ENCODE measurements around the gene EFCAB7. TPM values are rescaled to one million over a fixed set of nuclear protein-coding genes. Genes with fewer than 3 reads are reported as not detected.
A peak's percentile ranks its signal among the peaks of the same experiment; 100 is the strongest.

EFCAB7 gene
- total and polyA plus RNA-seq, 2 of the 4 experiments (the other 2 are of a cell fraction): 2.3 TPM

GRCh38 chr1:63555480-63555879, 32.2 kb downstream of the EFCAB7 start:
- Histone ChIP-seq H3K27me3 (ENCODE audit: control insufficient read depth, insufficient read depth, low read length) (no peaks in the 10 kb centered on the region), H3K4ac (ENCODE audit: low read depth, low read length) (no peak overlapping the region), H3K9ac (ENCODE audit: low read depth, low read length) (no peak overlapping the region), H3K79me1 (ENCODE audit: low read depth in 1 of 2, low read length in 2 of 2) (no peaks in the 10 kb centered on the region), H2BK20ac (ENCODE audit: low read depth, low read length) (no peak overlapping the region), H4K91ac (ENCODE audit: insufficient read depth, low read depth, low read length) (no peak overlapping the region), H3K4me3 (ENCODE audit: insufficient read depth, low read depth, low read length) (no peak overlapping the region), H3K23ac (ENCODE audit: low read depth, low read length) (no peak overlapping the region), H2BK120ac (ENCODE audit: low read depth, low read length) (no peak overlapping the region), H3K9me3 (ENCODE audit: control insufficient read depth, insufficient read depth, low read length) (no peaks in the 10 kb centered on the region), H3K14ac (replicated peaks; ENCODE audit: low read depth, low read length) (no peak overlapping the region), H4K5ac (ENCODE audit: low read depth, low read length) (no peak overlapping the region), H3K9me1 (ENCODE audit: insufficient read depth, low read length) (peaks cover 3% of the 10 kb centered on the region; the same call in 1 of the 2 replicates), H3K27ac (ENCODE audit: insufficient read depth, low read length) (no peak overlapping the region), H3K4me1 (ENCODE audit: control insufficient read depth, insufficient read depth, low read length) (peaks cover 5% of the 10 kb centered on the region; the same call in 1 of the 2 replicates), H3K36me3 (ENCODE audit: control insufficient read depth, insufficient read depth, low read length) (no peaks in the 10 kb centered on the region), H2BK5ac (ENCODE audit: low read depth, low read length, poor library complexity, severe bottlenecking) (no peak overlapping the region), H4K8ac (ENCODE audit: low read depth in 2 of 2, low read length in 2 of 2) (no peak overlapping the region), H4K20me1 (ENCODE audit: insufficient read depth, low read length) (no peaks in the 10 kb centered on the region), H2AFZ (replicated peaks; ENCODE audit: low read length, poor library complexity) (no peak overlapping the region), H3K4me2 (ENCODE audit: low read depth, low read length) (no peak overlapping the region), H2AK9ac (replicated peaks; ENCODE audit: low read depth, low read length, poor library complexity) (no peak overlapping the region), H3K56ac (ENCODE audit: extremely low read depth, insufficient read depth, low read length) (no peak overlapping the region), H2AK5ac (ENCODE audit: low read depth, low read length) (no peak overlapping the region), H3K18ac (ENCODE audit: low read depth, low read length) (no peak overlapping the region), H2BK15ac (ENCODE audit: low read depth, low read length) (no peak overlapping the region)
- ChIA-PET CTCF (no interaction called here), POLR2A (ENCODE audit: unreplicated experiment) (no interaction called here)
- DNase-seq: peak; percentile 31
- no TSS peak for BruUV-seq (replicated peaks)
- in situ Hi-C loops (cut with MboI; ENCODE audit: low sequenced_read_pairs): no loop called here
- TF ChIP-seq BHLHE40 (IDR thresholded peaks at IDR 0.05; ENCODE audit: low read depth, low read length): no peak
- no peak for TF ChIP-seq SMC3 (IDR thresholded peaks at IDR 0.05; ENCODE audit: low read depth, low read length)
- dilution Hi-C loops (cut with HindIII; ENCODE audit: low sequenced_read_pairs, unreplicated experiment): no loop called here
- intact Hi-C loops (cut with micrococcal nuclease): no loop called here
- ATAC-seq (ENCODE audit: low read depth): peak; percentile 29; the same call in 1 of the 2 replicates

Measured in IMR-90 (cell line).